Articular chondrocyte of knee joint (primary cell): ENCODE data around the gene HLA-G. TPM values are rescaled to one million over a fixed set of nuclear protein-coding genes. Genes with fewer than 3 reads are reported as not detected.

ENCODE experiments used
- small RNA-seq: library from RNA; depleted of rRNA; stranded (forward); fragments of <200 nt; gene quantifications from one replicate; pipeline ENCODE3, GENCODE V24; 2012
- total RNA-seq: library from RNA; depleted of rRNA; stranded (reverse); fragments of >200 nt; gene quantifications from 2 replicates; pipeline ENCODE4 v1.2.3, GENCODE V29; 2012

Gene HLA-G
- total RNA-seq = 0.11 and 0.13 TPM in 2 replicates

GRCh38 chr6:29827579-29828470 lies at the start of gene HLA-G:
TSS of gene HLA-G (plus strand) at chr6:29827825. CDS start at chr6:29827845, 20 bp downstream.

Small RNAs within 50 kb of the gene (small RNA-seq; reads per million reads assigned to genes)
- gene MICG = not detected

Other genes starting within 250 kb of the HLA-G start
- not detected in 2 replicates for gene OR2H2, start 242.7 kb upstream of the HLA-G start, total RNA-seq
- gene GABBR1, start 194.6 kb upstream of the HLA-G start, total RNA-seq = 13.7 and 19.1 TPM in 2 replicates
- gene MOG, start 170.7 kb upstream of the HLA-G start, total RNA-seq = under 0.01 TPM in 1 of 2 replicates, not detected in the other
- gene ZFP57, start 146.7 kb upstream of the HLA-G start, total RNA-seq = not detected in 2 replicates
- gene HLA-F, start 104.4 kb upstream of the HLA-G start, total RNA-seq = 5.0 and 16.4 TPM in 2 replicates
- 132 and 322 TPM in 2 replicates for gene HLA-A, start 114.7 kb downstream of the HLA-G start, total RNA-seq
- 23.1 and 24.6 TPM in 2 replicates for gene POLR1H, start 233.4 kb downstream of the HLA-G start, total RNA-seq
- gene PPP1R11, start 239.4 kb downstream of the HLA-G start, total RNA-seq = 37.9 and 41.6 TPM in 2 replicates
- gene RNF39, start 247.9 kb downstream of the HLA-G start, total RNA-seq = not detected in 2 replicates